GM12891 (cell line): Measurements from ENCODE around the gene ANKS3.
A peak's percentile ranks its signal among the peaks of the same experiment; 100 is the strongest.

ENCODE experiments used
- PAX5 ChIP-seq: IDR thresholded peaks from 2 replicates; pipeline ENCODE4 v1.6.1; 2011; ENCODE audit warnings: low read length, moderate library complexity, mild to moderate bottlenecking; ENCODE audit not compliant: insufficient read depth, severe bottlenecking
- POLR2A ChIP-seq: IDR thresholded peaks from 2 replicates; pipeline ENCODE4 v1.6.1; 2011; ENCODE audit warnings: low read depth, low read length, control low read depth
- POLR2AphosphoS5 ChIP-seq: IDR thresholded peaks from 2 replicates; pipeline ENCODE4 v1.6.1; 2011; ENCODE audit warnings: low read depth, low read length, control low read depth
- POU2F2 ChIP-seq: IDR thresholded peaks from 2 replicates; pipeline ENCODE4 v1.6.1; 2011; ENCODE audit warnings: low read depth, mild to moderate bottlenecking, control low read depth, low read length, moderate library complexity
- TAF1 ChIP-seq: IDR thresholded peaks from 2 replicates; pipeline ENCODE4 v1.6.1; 2011; ENCODE audit warnings: low read depth, low read length, control low read depth

GRCh38 chr16:4693956-4694641 is 40.0 kb downstream of the ANKS3 start:
- TF ChIP-seq TAF1 (no peak), POLR2A (no peak), POLR2AphosphoS5 (no peak), PAX5 (no peak), POU2F2 (peak; percentile 11; the same call in 1 of the 2 replicates)
